WTC11 (cell line): Measurements from ENCODE around the gene ZNF792. TPM values are rescaled to one million over a fixed set of nuclear protein-coding genes. Genes with fewer than 3 reads are reported as not detected.

Experiments
- ATAC-seq: fragments of 200-7000 bp; cut with Tn5 transposase; 2 replicates; pipeline ENCODE4 v1.10.0; 2021; ENCODE audit warnings: mild to moderate bottlenecking, moderate library complexity
- CTCF ChIA-PET: fragments of 300-600 bp; sonication (Branson Sonifier 250); formaldehyde crosslinking; loops from one replicate; lab custom pipeline; 2021; ENCODE audit warnings: antibody characterized with exemption; lab: Charles Lee
- POLR2A ChIA-PET: fragments of 350-600 bp; sonication (Branson Sonifier 250); formaldehyde crosslinking; loops from one replicate; lab custom pipeline; 2021; ENCODE audit warnings: antibody characterized with exemption; lab: Charles Lee
- DNase-seq: peaks from one replicate; pipeline ENCODE4 v3.0.0; 2021; ENCODE audit warnings: low spot score
- H3K27ac Mint-ChIP-seq: 2 replicates; pipeline ENCODE4 v1.8.0; 2021; ENCODE audit warnings: mixed read lengths
- H3K27me3 Mint-ChIP-seq: 2 replicates; pipeline ENCODE4 v1.8.0; 2021; ENCODE audit warnings: low read depth, mild to moderate bottlenecking, moderate library complexity, mixed read lengths
- H3K36me3 Mint-ChIP-seq: 2 replicates; pipeline ENCODE4 v1.8.0; 2021; ENCODE audit warnings: mixed read lengths
- H3K4me1 Mint-ChIP-seq: 2 replicates; pipeline ENCODE4 v1.8.0; 2022; ENCODE audit warnings: mixed read lengths
- H3K4me3 Mint-ChIP-seq: 2 replicates; pipeline ENCODE4 v1.8.0; 2021; ENCODE audit warnings: mild to moderate bottlenecking, moderate library complexity, mixed read lengths
- H3K9me3 Mint-ChIP-seq: 2 replicates; pipeline ENCODE4 v1.8.0; 2021; ENCODE audit warnings: mixed read lengths
- ATF1 ChIP-seq: sonication (generic); formaldehyde crosslinking; IDR thresholded peaks from 2 replicates; pipeline ENCODE4 v1.8.1; 2023; ENCODE audit warnings: mild to moderate bottlenecking, moderate library complexity, missing genetic modification reagents
- CREM ChIP-seq: sonication (generic); formaldehyde crosslinking; IDR thresholded peaks from 2 replicates; pipeline ENCODE4 v1.8.1; 2022; ENCODE audit warnings: mild to moderate bottlenecking, missing genetic modification reagents, moderate library complexity
- IRF2 ChIP-seq: sonication (generic); formaldehyde crosslinking; IDR thresholded peaks from 2 replicates; pipeline ENCODE4 v1.8.0; 2022; ENCODE audit warnings: low read depth, missing genetic modification reagents, borderline replicate concordance
- JUN ChIP-seq: sonication (generic); formaldehyde crosslinking; IDR thresholded peaks from 2 replicates; pipeline ENCODE4 v1.8.0; 2023; ENCODE audit warnings: mild to moderate bottlenecking, missing genetic modification reagents
- MYBL2 ChIP-seq: sonication (generic); formaldehyde crosslinking; IDR thresholded peaks from 2 replicates; pipeline ENCODE4 v1.8.1; 2023; ENCODE audit warnings: mild to moderate bottlenecking, moderate library complexity, missing genetic modification reagents
- PRRX2 ChIP-seq: fragments of 250-450 bp; sonication (Bioruptor Pico); IDR thresholded peaks from 2 replicates; pipeline ENCODE4 v1.8.0; 2021; ENCODE audit warnings: mild to moderate bottlenecking
- RELA ChIP-seq: sonication (generic); formaldehyde crosslinking; IDR thresholded peaks from 2 replicates; pipeline ENCODE4 v1.8.1; 2022; ENCODE audit warnings: missing genetic modification reagents, mild to moderate bottlenecking, borderline replicate concordance
- RORB ChIP-seq: fragments of 250-450 bp; sonication (Bioruptor Pico); IDR thresholded peaks from 2 replicates; pipeline ENCODE4 v1.9.0; 2021; ENCODE audit warnings: mild to moderate bottlenecking
- SMAD4 ChIP-seq: sonication (generic); formaldehyde crosslinking; IDR thresholded peaks from 2 replicates; pipeline ENCODE4 v1.8.0; 2022; ENCODE audit warnings: mild to moderate bottlenecking, missing genetic modification reagents
- TCF7 ChIP-seq: sonication (generic); formaldehyde crosslinking; IDR thresholded peaks from 2 replicates; pipeline ENCODE4 v1.8.0; 2022; ENCODE audit warnings: mild to moderate bottlenecking, low read depth, missing genetic modification reagents, moderate library complexity
- ZBTB21 ChIP-seq: sonication (generic); formaldehyde crosslinking; IDR thresholded peaks from 2 replicates; pipeline ENCODE4 v1.8.1; 2023; ENCODE audit warnings: mild to moderate bottlenecking, missing genetic modification reagents, borderline replicate concordance
- ZNF219 ChIP-seq: sonication (generic); formaldehyde crosslinking; IDR thresholded peaks from 2 replicates; pipeline ENCODE4 v1.8.0; 2023; ENCODE audit warnings: missing genetic modification reagents, mild to moderate bottlenecking, borderline replicate concordance
- ZNF416 ChIP-seq: fragments of 250-450 bp; sonication (Bioruptor Pico); IDR thresholded peaks from 2 replicates; pipeline ENCODE4 v1.9.0; 2021; ENCODE audit warnings: mild to moderate bottlenecking, inconsistent platforms
- total RNA-seq: library from RNA; stranded (reverse); gene quantifications from 3 replicates; pipeline ENCODE4 v1.2.3, GENCODE V29; 2021
- TF ChIP-seq, protein P1 (sequence below): sonication (generic); formaldehyde crosslinking; IDR thresholded peaks from 2 replicates; pipeline ENCODE4 v1.8.1; 2023; ENCODE audit warnings: mild to moderate bottlenecking, missing genetic modification reagents, borderline replicate concordance
- TF ChIP-seq, protein P2 (sequence below): sonication (generic); formaldehyde crosslinking; IDR thresholded peaks from 2 replicates; pipeline ENCODE4 v1.8.1; 2022; ENCODE audit warnings: missing genetic modification reagents, borderline replicate concordance
- TF ChIP-seq, protein P3 (sequence below): sonication (generic); formaldehyde crosslinking; IDR thresholded peaks from 2 replicates; pipeline ENCODE4 v1.8.1; 2022; ENCODE audit warnings: mild to moderate bottlenecking, moderate library complexity, missing genetic modification reagents
- TF ChIP-seq, protein P4 (sequence below): sonication (generic); formaldehyde crosslinking; IDR thresholded peaks from 2 replicates; pipeline ENCODE4 v1.8.0; 2023; ENCODE audit warnings: missing genetic modification reagents, mild to moderate bottlenecking, borderline replicate concordance
- TF ChIP-seq, protein P5 (sequence below): sonication (generic); formaldehyde crosslinking; IDR thresholded peaks from 2 replicates; pipeline ENCODE4 v1.8.0; 2023; ENCODE audit warnings: mild to moderate bottlenecking, missing genetic modification reagents
- TF ChIP-seq, protein P6 (sequence below): fragments of 250-450 bp; sonication (Bioruptor Pico); IDR thresholded peaks from 2 replicates; pipeline ENCODE4 v1.9.0; 2021; ENCODE audit warnings: mild to moderate bottlenecking

Gene ZNF792
- total RNA-seq, 1 experiment from 2014 or later, result 12.9 TPM

DNA sequence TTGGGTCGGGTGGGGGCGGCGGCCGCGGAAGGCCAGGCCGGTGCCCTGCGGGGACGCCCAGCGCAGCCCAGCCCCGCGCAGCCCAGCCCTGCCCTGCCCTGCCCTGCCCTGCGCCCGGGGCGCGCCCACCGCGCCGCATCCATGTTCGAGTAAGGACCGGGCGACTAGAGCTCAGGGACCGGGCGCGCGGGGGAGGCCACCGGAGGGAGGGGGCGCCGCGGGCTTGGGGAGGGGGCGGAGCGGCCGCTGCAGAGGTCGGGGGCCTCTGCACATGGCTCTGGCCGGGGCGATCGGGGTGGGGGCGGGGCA, 36.3 kb upstream of the ZNF792 start:
- ChIA-PET CTCF (interaction anchor here (0.9 to 4.0 kb wide), 8 partner anchors 13 to 161 kb away, joined by 3 to 17 read pairs (median 6); no protein-coding TSS in a partner anchor), POLR2A (interaction anchor here (1.0 to 1.5 kb wide), 4 partner anchors 25 to 323 kb away, joined by 3 to 5 read pairs (median 4); partner anchors contain the start of gene ZNF302)
- Mint-ChIP-seq H3K9me3 (no peaks in the 10 kb centered on the region), H3K36me3 (peaks cover 24% of the 10 kb centered on the region), H3K4me3 (no peak overlapping the region), H3K4me1 (peaks cover 64% of the 10 kb centered on the region), H3K27me3 (no peaks in the 10 kb centered on the region), H3K27ac (no peak overlapping the region)
- no peak for DNase-seq
- TF ChIP-seq, protein P1, sequence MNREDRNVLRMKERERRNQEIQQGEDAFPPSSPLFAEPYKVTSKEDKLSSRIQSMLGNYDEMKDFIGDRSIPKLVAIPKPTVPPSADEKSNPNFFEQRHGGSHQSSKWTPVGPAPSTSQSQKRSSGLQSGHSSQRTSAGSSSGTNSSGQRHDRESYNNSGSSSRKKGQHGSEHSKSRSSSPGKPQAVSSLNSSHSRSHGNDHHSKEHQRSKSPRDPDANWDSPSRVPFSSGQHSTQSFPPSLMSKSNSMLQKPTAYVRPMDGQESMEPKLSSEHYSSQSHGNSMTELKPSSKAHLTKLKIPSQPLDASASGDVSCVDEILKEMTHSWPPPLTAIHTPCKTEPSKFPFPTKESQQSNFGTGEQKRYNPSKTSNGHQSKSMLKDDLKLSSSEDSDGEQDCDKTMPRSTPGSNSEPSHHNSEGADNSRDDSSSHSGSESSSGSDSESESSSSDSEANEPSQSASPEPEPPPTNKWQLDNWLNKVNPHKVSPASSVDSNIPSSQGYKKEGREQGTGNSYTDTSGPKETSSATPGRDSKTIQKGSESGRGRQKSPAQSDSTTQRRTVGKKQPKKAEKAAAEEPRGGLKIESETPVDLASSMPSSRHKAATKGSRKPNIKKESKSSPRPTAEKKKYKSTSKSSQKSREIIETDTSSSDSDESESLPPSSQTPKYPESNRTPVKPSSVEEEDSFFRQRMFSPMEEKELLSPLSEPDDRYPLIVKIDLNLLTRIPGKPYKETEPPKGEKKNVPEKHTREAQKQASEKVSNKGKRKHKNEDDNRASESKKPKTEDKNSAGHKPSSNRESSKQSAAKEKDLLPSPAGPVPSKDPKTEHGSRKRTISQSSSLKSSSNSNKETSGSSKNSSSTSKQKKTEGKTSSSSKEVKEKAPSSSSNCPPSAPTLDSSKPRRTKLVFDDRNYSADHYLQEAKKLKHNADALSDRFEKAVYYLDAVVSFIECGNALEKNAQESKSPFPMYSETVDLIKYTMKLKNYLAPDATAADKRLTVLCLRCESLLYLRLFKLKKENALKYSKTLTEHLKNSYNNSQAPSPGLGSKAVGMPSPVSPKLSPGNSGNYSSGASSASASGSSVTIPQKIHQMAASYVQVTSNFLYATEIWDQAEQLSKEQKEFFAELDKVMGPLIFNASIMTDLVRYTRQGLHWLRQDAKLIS, result no peak
- TF ChIP-seq, protein P2, sequence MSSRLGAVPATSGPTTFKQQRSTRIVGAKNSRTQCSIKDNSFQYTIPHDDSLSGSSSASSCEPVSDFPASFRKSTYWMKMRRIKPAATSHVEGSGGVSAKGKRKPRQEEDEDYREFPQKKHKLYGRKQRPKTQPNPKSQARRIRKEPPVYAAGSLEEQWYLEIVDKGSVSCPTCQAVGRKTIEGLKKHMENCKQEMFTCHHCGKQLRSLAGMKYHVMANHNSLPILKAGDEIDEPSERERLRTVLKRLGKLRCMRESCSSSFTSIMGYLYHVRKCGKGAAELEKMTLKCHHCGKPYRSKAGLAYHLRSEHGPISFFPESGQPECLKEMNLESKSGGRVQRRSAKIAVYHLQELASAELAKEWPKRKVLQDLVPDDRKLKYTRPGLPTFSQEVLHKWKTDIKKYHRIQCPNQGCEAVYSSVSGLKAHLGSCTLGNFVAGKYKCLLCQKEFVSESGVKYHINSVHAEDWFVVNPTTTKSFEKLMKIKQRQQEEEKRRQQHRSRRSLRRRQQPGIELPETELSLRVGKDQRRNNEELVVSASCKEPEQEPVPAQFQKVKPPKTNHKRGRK (CRISPR knock-in tag), result no peak
- TF ChIP-seq TCF7 (CRISPR knock-in tag) (no peak), SMAD4 (no peak), ZNF416 (no peak), ZBTB21 (CRISPR knock-in tag) (no peak), RORB (CRISPR knock-in tag) (no peak), RELA (CRISPR knock-in tag) (no peak), PRRX2 (CRISPR knock-in tag) (no peak), JUN (CRISPR knock-in tag) (no peak), MYBL2 (no peak), ZNF219 (no peak), CREM (CRISPR knock-in tag) (no peak), IRF2 (CRISPR knock-in tag) (no peak), ATF1 (CRISPR knock-in tag) (no peak)
- TF ChIP-seq, protein P3, sequence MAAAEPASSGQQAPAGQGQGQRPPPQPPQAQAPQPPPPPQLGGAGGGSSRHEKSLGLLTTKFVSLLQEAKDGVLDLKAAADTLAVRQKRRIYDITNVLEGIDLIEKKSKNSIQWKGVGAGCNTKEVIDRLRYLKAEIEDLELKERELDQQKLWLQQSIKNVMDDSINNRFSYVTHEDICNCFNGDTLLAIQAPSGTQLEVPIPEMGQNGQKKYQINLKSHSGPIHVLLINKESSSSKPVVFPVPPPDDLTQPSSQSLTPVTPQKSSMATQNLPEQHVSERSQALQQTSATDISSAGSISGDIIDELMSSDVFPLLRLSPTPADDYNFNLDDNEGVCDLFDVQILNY (CRISPR knock-in tag), result no peak
- TF ChIP-seq, protein P4, sequence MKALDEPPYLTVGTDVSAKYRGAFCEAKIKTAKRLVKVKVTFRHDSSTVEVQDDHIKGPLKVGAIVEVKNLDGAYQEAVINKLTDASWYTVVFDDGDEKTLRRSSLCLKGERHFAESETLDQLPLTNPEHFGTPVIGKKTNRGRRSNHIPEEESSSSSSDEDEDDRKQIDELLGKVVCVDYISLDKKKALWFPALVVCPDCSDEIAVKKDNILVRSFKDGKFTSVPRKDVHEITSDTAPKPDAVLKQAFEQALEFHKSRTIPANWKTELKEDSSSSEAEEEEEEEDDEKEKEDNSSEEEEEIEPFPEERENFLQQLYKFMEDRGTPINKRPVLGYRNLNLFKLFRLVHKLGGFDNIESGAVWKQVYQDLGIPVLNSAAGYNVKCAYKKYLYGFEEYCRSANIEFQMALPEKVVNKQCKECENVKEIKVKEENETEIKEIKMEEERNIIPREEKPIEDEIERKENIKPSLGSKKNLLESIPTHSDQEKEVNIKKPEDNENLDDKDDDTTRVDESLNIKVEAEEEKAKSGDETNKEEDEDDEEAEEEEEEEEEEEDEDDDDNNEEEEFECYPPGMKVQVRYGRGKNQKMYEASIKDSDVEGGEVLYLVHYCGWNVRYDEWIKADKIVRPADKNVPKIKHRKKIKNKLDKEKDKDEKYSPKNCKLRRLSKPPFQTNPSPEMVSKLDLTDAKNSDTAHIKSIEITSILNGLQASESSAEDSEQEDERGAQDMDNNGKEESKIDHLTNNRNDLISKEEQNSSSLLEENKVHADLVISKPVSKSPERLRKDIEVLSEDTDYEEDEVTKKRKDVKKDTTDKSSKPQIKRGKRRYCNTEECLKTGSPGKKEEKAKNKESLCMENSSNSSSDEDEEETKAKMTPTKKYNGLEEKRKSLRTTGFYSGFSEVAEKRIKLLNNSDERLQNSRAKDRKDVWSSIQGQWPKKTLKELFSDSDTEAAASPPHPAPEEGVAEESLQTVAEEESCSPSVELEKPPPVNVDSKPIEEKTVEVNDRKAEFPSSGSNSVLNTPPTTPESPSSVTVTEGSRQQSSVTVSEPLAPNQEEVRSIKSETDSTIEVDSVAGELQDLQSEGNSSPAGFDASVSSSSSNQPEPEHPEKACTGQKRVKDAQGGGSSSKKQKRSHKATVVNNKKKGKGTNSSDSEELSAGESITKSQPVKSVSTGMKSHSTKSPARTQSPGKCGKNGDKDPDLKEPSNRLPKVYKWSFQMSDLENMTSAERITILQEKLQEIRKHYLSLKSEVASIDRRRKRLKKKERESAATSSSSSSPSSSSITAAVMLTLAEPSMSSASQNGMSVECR, result no peak
- TF ChIP-seq, protein P5, sequence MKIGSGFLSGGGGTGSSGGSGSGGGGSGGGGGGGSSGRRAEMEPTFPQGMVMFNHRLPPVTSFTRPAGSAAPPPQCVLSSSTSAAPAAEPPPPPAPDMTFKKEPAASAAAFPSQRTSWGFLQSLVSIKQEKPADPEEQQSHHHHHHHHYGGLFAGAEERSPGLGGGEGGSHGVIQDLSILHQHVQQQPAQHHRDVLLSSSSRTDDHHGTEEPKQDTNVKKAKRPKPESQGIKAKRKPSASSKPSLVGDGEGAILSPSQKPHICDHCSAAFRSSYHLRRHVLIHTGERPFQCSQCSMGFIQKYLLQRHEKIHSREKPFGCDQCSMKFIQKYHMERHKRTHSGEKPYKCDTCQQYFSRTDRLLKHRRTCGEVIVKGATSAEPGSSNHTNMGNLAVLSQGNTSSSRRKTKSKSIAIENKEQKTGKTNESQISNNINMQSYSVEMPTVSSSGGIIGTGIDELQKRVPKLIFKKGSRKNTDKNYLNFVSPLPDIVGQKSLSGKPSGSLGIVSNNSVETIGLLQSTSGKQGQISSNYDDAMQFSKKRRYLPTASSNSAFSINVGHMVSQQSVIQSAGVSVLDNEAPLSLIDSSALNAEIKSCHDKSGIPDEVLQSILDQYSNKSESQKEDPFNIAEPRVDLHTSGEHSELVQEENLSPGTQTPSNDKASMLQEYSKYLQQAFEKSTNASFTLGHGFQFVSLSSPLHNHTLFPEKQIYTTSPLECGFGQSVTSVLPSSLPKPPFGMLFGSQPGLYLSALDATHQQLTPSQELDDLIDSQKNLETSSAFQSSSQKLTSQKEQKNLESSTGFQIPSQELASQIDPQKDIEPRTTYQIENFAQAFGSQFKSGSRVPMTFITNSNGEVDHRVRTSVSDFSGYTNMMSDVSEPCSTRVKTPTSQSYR (CRISPR knock-in tag), result no peak
- TF ChIP-seq, protein P6, sequence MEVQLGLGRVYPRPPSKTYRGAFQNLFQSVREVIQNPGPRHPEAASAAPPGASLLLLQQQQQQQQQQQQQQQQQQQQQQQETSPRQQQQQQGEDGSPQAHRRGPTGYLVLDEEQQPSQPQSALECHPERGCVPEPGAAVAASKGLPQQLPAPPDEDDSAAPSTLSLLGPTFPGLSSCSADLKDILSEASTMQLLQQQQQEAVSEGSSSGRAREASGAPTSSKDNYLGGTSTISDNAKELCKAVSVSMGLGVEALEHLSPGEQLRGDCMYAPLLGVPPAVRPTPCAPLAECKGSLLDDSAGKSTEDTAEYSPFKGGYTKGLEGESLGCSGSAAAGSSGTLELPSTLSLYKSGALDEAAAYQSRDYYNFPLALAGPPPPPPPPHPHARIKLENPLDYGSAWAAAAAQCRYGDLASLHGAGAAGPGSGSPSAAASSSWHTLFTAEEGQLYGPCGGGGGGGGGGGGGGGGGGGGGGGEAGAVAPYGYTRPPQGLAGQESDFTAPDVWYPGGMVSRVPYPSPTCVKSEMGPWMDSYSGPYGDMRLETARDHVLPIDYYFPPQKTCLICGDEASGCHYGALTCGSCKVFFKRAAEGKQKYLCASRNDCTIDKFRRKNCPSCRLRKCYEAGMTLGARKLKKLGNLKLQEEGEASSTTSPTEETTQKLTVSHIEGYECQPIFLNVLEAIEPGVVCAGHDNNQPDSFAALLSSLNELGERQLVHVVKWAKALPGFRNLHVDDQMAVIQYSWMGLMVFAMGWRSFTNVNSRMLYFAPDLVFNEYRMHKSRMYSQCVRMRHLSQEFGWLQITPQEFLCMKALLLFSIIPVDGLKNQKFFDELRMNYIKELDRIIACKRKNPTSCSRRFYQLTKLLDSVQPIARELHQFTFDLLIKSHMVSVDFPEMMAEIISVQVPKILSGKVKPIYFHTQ (CRISPR knock-in tag), result no peak
- TF ChIP-seq, all 79 proteins: peak for 0
- ATAC-seq, result no peak; the same call in 1 of the 2 replicates
